WERI-Rb-1 (cell line): ENCODE measurements around the gene ZNF507.

Experiments
- DNase-seq: peaks from one replicate; pipeline ENCODE4 v3.0.0-alpha.2; 2020
- H3K27ac ChIP-seq: fragments of 250-450 bp; sonication (Bioruptor Pico); 2 replicates; pipeline ENCODE4 v1.5.1; 2020; ENCODE audit warnings: mild to moderate bottlenecking, moderate library complexity
- H3K27me3 ChIP-seq: fragments of 250-450 bp; sonication (Bioruptor Pico); 2 replicates; pipeline ENCODE4 v1.5.1; 2021; ENCODE audit warnings: mild to moderate bottlenecking, low read depth, moderate library complexity; ENCODE audit not compliant: insufficient read depth, severe bottlenecking
- H3K36me3 ChIP-seq: fragments of 250-450 bp; sonication (Bioruptor Pico); 2 replicates; pipeline ENCODE4 v1.5.1; 2020; ENCODE audit warnings: mild to moderate bottlenecking, moderate library complexity
- H3K4me3 ChIP-seq: 2 replicates; pipeline ENCODE4 v1.5.1; 2011; ENCODE audit warnings: low read depth, mild to moderate bottlenecking, control low read depth, low read length
- H3K9me3 ChIP-seq: fragments of 250-450 bp; sonication (Bioruptor Pico); 2 replicates; pipeline ENCODE4 v1.5.1; 2021; ENCODE audit warnings: mild to moderate bottlenecking, moderate library complexity; ENCODE audit not compliant: severe bottlenecking
- TF ChIP-seq, protein P1 (sequence below): IDR thresholded peaks from 2 replicates; pipeline ENCODE4 v1.5.1; 2011; ENCODE audit warnings: low read depth, mild to moderate bottlenecking, control low read depth, inconsistent platforms, low read length

The ZNF507 gene

GRCh38 chr19:32308431-32309077, 36.9 kb upstream of the ZNF507 start:
- DNase-seq = no peak
- TF ChIP-seq, protein P1, sequence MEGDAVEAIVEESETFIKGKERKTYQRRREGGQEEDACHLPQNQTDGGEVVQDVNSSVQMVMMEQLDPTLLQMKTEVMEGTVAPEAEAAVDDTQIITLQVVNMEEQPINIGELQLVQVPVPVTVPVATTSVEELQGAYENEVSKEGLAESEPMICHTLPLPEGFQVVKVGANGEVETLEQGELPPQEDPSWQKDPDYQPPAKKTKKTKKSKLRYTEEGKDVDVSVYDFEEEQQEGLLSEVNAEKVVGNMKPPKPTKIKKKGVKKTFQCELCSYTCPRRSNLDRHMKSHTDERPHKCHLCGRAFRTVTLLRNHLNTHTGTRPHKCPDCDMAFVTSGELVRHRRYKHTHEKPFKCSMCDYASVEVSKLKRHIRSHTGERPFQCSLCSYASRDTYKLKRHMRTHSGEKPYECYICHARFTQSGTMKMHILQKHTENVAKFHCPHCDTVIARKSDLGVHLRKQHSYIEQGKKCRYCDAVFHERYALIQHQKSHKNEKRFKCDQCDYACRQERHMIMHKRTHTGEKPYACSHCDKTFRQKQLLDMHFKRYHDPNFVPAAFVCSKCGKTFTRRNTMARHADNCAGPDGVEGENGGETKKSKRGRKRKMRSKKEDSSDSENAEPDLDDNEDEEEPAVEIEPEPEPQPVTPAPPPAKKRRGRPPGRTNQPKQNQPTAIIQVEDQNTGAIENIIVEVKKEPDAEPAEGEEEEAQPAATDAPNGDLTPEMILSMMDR = no peak

GRCh38 chr19:32309711-32310390, 35.6 kb upstream of the ZNF507 start:
- Histone ChIP-seq H3K27ac (no peak overlapping the region), H3K9me3 (no peaks in the 10 kb centered on the region), H3K27me3 (no peaks in the 10 kb centered on the region), H3K4me3 (no peak overlapping the region), H3K36me3 (no peaks in the 10 kb centered on the region)
- TF ChIP-seq, protein P1 = no peak
- no peak for DNase-seq

More at GRCh38 chr19:32308431-32309077, 36.9 kb upstream of the ZNF507 start:
- Histone ChIP-seq H3K36me3 (no peaks in the 10 kb centered on the region), H3K4me3 (no peak overlapping the region), H3K27me3 (no peaks in the 10 kb centered on the region), H3K9me3 (no peaks in the 10 kb centered on the region), H3K27ac (no peak overlapping the region)

- no peak overlapping the region for H3K4me3 ChIP-seq
- no peaks in the 10 kb centered on the region for H3K36me3 ChIP-seq
- H3K27ac ChIP-seq = no peak overlapping the region
- no peaks in the 10 kb centered on the region for H3K27me3 ChIP-seq
- H3K9me3 ChIP-seq = no peaks in the 10 kb centered on the region
- TF ChIP-seq, protein P1 = no peak
- no peak for DNase-seq
Measured at GRCh38 chr19:32311371-32311770, 34.0 kb upstream of the ZNF507 start.

DNA sequence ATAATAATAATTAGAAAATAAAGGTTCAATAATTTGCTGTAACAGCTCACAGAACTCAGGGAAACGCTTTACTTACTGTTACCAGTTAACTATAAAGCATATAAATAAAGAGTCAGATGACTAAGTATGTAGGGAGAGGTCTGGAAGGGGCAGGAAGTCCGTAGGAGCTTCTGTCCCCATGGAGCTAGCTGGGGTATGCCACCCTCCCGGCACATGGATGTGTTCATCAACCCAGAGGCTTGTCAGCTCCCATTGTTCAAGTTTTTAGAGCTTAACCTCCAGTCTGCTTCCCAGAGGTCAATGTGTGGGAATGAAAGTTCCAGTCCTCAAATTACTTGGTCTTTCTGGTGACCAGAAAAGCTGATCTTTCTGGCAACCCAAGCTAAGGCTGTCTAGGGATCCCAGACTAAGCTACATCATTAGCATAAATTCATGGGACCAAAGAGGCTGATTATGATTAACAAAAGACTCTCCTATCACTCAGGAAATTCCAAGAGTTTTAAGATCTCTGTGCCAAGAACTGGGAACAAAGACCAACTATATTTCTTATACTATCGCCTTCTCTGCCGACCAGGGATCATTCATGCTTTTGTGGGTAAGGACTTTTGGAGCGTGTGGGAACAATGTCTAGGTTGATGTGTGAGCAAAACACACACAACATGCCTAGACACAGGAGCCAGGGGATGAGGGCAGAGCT, 31.7 kb upstream of the ZNF507 start:
- Histone ChIP-seq H3K27me3 (no peaks in the 10 kb centered on the region), H3K36me3 (no peaks in the 10 kb centered on the region), H3K9me3 (no peaks in the 10 kb centered on the region), H3K27ac (no peak overlapping the region), H3K4me3 (no peak overlapping the region)
- no peak for DNase-seq
- TF ChIP-seq, protein P1 = no peak

DNA sequence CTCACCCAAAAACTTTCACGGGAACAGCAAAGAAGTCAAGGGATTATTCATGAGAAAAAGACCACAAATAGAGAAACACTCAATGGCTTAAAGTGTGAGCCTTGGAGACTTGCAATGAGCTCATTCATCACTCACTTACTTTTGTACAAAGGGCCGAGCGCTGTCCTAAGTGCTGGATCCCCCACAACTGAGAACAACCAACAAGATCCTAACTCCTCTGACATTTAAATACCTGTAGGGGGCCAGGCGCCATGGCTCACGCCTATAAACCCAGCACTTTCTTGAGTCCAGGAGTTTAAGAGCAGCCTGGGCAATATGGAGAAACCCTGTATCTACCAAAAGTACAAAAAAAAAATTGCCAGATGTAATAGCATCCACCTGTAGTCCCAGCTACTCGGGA, 29.4 kb upstream of the ZNF507 start:
- no peaks in the 10 kb centered on the region for H3K27me3 ChIP-seq
- DNase-seq = no peak
- no peaks in the 10 kb centered on the region for H3K9me3 ChIP-seq
- H3K36me3 ChIP-seq = no peaks in the 10 kb centered on the region
- no peak overlapping the region for H3K4me3 ChIP-seq
- TF ChIP-seq, protein P1 = no peak
- H3K27ac ChIP-seq = no peak overlapping the region
